ENCODE results near the gene LCLAT1. TPM values are rescaled to one million over a fixed set of nuclear protein-coding genes. Genes with fewer than 3 reads are reported as not detected.

The LCLAT1 gene
- 16.0 TPM for total RNA-seq (ENCODE audit: unreplicated experiment)
- long read RNA-seq, partial matches to known transcripts = 0 of 2 reads
- long read RNA-seq, other reads (novel, unspliced or antisense) = 2 of 2 reads

DNA sequence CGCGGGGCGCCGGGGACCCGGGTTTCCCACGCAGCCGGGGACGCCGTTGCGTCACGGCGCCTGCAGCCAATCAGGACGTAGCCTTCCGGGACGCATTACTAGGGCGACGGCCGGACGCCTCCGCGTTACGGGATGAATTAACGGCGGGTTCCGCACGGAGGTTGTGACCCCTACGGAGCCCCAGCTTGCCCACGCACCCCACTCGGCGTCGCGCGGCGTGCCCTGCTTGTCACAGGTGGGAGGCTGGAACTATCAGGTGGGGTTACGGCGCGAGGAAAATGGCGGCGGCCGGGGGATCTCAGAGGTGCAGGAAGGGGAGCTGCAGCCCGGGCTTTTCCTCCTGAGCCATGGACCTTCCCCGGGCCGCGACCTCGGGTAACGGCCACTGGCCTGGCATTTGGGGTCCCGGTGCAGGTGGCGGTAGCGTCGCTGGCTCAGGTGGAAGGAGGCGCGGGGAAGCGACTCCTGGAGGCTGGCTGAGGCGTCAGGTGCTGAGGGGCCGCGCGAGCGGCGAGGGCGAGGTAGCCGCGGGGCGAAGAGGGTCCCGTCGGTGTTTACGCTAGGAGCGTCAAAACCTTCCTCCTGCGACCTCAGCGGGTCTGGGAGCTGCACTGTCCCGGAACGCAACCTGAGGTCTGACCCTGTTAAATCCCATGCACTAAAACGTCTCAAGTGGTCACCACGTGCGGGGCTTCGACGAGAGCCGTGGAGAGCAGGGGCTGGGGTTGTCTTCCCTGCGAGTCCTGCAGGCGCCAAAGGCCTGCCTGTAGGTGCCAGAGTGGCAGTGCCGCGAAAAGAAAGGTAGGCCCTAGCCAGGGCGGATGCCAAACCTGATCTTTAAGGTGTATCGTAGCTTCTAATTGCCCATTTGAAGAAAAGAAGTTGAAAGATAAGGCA is at the start of gene LCLAT1:
Gene LCLAT1 (plus strand): TSS at position 98 of the 897 bp plus-strand sequence. CDS start 78,345 bp downstream, outside the sequence.
- no peaks in the 10 kb centered on the region for H3K9me3 Mint-ChIP-seq (ENCODE audit: unreplicated experiment)
- peaks cover 2% of the 10 kb centered on the region for H3K4me1 Mint-ChIP-seq (ENCODE audit: low read depth, unreplicated experiment)
- TF ChIP-seq, protein P1, sequence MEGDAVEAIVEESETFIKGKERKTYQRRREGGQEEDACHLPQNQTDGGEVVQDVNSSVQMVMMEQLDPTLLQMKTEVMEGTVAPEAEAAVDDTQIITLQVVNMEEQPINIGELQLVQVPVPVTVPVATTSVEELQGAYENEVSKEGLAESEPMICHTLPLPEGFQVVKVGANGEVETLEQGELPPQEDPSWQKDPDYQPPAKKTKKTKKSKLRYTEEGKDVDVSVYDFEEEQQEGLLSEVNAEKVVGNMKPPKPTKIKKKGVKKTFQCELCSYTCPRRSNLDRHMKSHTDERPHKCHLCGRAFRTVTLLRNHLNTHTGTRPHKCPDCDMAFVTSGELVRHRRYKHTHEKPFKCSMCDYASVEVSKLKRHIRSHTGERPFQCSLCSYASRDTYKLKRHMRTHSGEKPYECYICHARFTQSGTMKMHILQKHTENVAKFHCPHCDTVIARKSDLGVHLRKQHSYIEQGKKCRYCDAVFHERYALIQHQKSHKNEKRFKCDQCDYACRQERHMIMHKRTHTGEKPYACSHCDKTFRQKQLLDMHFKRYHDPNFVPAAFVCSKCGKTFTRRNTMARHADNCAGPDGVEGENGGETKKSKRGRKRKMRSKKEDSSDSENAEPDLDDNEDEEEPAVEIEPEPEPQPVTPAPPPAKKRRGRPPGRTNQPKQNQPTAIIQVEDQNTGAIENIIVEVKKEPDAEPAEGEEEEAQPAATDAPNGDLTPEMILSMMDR (IDR thresholded peaks at IDR 0.05; ENCODE audit: partially characterized antibody, unreplicated experiment) = no peak
- H3K27me3 Mint-ChIP-seq (ENCODE audit: unreplicated experiment) = peaks cover 3% of the 10 kb centered on the region
- DNase-seq = peak; percentile 86
- H3K4me3 Mint-ChIP-seq (ENCODE audit: unreplicated experiment) = peak within 1 kb of the TSS; percentile 90
- H3K36me3 Mint-ChIP-seq (ENCODE audit: unreplicated experiment) = no peaks in the 10 kb centered on the region
- H3K27ac Mint-ChIP-seq (ENCODE audit: unreplicated experiment) = peak within 1 kb of the TSS; percentile 89

DNA sequence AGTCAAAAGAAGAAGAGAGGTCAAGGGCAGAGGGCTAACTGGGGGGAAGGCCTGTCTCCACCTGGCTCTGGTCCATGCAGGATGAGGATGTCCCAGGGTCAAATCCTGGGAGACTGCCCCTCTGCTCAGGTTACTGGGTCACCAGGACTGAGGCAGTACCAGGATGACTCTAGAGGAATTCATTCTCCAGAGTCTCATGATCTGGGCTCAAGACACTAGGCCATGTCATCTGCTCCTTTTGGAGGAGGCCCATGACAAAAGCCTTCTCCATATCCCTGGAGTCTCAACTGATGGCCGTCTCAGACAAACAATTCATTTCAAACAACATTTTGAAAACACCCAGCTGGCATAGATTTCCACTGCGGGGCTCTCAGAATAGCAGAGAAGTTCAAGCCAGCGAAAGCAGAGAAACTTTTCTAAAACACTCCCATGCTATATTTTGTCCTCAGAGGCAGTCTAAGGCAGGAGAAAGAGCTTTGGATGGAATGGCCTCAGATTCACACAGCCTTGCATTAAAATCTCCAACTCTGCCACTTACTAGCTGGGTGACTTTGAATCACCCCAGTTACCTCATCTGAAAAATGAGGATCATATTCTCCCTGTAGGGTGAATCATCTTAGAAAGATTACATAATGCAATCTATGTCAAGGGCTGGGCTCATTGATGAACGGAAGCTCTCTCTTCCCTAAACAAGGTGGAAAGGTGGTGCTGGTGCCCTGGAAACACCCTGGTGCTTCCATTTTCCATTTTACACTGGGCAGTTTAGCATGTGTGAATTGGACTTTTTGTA is 48.8 kb upstream of the LCLAT1 start:
- TF ChIP-seq, protein P1 (IDR thresholded peaks at IDR 0.05; ENCODE audit: partially characterized antibody, unreplicated experiment) = no peak
- Mint-ChIP-seq H3K36me3 (ENCODE audit: unreplicated experiment) (no peaks in the 10 kb centered on the region), H3K27ac (ENCODE audit: unreplicated experiment) (no peak overlapping the region)

DNA sequence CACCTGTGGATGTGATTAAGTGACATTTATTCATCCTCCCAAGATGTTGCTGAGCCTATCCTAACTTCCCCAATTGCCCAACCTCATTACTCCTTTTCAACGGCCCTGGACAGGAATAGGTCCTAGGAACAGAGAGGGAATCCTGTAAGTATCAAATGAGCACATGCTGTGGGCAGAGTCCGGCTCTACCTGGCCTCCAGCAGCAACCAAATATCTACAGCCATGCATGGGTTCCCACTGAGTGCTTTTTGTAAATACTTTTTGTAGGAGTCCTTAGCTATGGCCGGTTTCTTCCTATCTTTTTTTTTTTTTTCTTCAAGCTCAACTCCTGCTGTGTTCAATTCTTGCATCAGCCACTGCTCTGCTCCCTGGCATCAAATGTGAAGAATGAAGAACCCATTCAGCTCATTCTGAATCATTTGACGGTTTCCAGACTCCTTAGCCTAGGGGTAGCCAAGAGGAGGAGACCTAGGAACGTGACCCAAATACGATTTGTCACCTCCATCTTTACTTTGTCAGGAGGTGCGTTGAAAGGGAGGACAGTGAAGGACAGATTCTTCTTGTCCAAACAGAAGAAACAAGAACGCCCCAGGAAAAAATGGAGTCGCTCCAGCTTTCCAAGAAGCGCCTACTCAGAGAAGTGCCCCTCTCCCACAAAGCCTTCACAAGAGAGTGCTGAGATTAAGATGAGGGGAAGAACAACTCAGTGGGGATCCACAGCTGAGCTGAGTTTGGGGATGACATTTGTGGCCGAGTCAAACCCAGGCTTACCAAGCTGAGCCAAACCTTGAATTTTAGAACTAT is 46.7 kb upstream of the LCLAT1 start:
- TF ChIP-seq, protein P1 (IDR thresholded peaks at IDR 0.05; ENCODE audit: partially characterized antibody, unreplicated experiment) = no peak
- DNase-seq = no peak
- H3K27me3 Mint-ChIP-seq (ENCODE audit: unreplicated experiment) = peaks cover 2% of the 10 kb centered on the region
- H3K36me3 Mint-ChIP-seq (ENCODE audit: unreplicated experiment) = no peaks in the 10 kb centered on the region
- no peak overlapping the region for H3K27ac Mint-ChIP-seq (ENCODE audit: unreplicated experiment)
- H3K9me3 Mint-ChIP-seq (ENCODE audit: unreplicated experiment) = peaks cover 3% of the 10 kb centered on the region
- H3K4me3 Mint-ChIP-seq (ENCODE audit: unreplicated experiment) = no peak overlapping the region
- H3K4me1 Mint-ChIP-seq (ENCODE audit: low read depth, unreplicated experiment) = peaks cover 12% of the 10 kb centered on the region

More for the DNA sequence above, 48.8 kb upstream of the LCLAT1 start:
- Mint-ChIP-seq H3K27me3 (ENCODE audit: unreplicated experiment) (peaks cover 2% of the 10 kb centered on the region), H3K4me3 (ENCODE audit: unreplicated experiment) (no peak overlapping the region), H3K4me1 (ENCODE audit: low read depth, unreplicated experiment) (peaks cover 14% of the 10 kb centered on the region), H3K9me3 (ENCODE audit: unreplicated experiment) (peaks cover 3% of the 10 kb centered on the region)
- DNase-seq = no peak

DNA sequence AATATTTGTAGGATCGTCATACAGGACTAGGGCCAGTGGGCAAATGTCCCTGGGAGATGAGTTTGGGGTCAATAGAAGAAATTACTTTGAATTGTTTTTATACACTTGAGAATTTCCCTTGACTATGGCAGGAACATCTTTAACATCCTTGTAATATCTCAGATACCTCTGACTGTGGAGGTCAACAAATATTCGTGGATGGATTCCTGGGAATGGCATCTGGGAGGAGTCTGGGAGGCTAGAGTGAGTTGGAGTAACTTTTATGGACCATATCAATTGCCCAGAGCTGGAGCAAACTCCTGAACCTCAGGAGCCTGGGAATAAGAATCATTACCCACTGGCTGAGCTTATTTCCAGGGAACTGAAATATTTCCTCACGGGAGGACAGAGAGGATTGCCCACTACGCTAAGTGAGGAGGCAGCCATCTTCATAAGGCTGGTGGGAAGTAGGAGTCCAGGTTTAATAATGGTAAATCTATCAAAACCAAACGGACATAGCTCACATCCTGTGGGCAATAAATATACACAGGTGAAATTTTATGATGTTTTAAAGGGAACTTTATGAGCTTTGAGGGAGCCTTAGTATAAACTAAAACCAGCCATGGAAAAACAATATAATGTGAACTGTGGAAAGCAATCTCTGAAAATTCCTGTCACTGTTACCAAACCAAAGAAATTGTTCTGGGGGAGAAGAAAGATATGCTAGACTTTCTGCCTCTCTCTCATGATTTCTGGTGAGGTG is 44.4 kb upstream of the LCLAT1 start:
- Mint-ChIP-seq H3K27me3 (ENCODE audit: unreplicated experiment) (no peaks in the 10 kb centered on the region), H3K4me3 (ENCODE audit: unreplicated experiment) (no peak overlapping the region), H3K27ac (ENCODE audit: unreplicated experiment) (no peak overlapping the region), H3K4me1 (ENCODE audit: low read depth, unreplicated experiment) (peaks cover 2% of the 10 kb centered on the region), H3K36me3 (ENCODE audit: unreplicated experiment) (no peaks in the 10 kb centered on the region), H3K9me3 (ENCODE audit: unreplicated experiment) (peaks cover 1% of the 10 kb centered on the region)
- TF ChIP-seq, protein P1 (IDR thresholded peaks at IDR 0.05; ENCODE audit: partially characterized antibody, unreplicated experiment) = no peak
- DNase-seq = no peak
